Calu3 (cell line): ENCODE measurements around the gene BCL7A. TPM values are rescaled to one million over a fixed set of nuclear protein-coding genes. Genes with fewer than 3 reads are reported as not detected.

ENCODE experiments used
- BruUV-seq: library from RNA; stranded (reverse); fragments of 400-500 nt; replicated peaks from 2 replicates; lab custom pipeline; 2021; lab: Mats Ljungman, UMichigan
- CTCF ChIA-PET: fragments of 300-600 bp; sonication (Branson Sonifier 250); formaldehyde crosslinking; loops from one replicate; lab custom pipeline; 2022; ENCODE audit warnings: antibody characterized with exemption; lab: Charles Lee
- DNase-seq: peaks from one replicate; pipeline ENCODE4 v3.0.0; 2022
- H3K27ac Mint-ChIP-seq: one replicate; pipeline ENCODE4 v1.8.0; 2022; ENCODE audit warnings: mixed read lengths; ENCODE audit not compliant: unreplicated experiment
- H3K27me3 Mint-ChIP-seq: one replicate; pipeline ENCODE4 v1.8.0; 2022; ENCODE audit warnings: mixed read lengths; ENCODE audit not compliant: unreplicated experiment
- H3K36me3 Mint-ChIP-seq: one replicate; pipeline ENCODE4 v1.8.0; 2022; ENCODE audit warnings: mild to moderate bottlenecking, moderate library complexity, mixed read lengths; ENCODE audit not compliant: insufficient read depth, unreplicated experiment
- H3K4me1 Mint-ChIP-seq: one replicate; pipeline ENCODE4 v1.8.0; 2022; ENCODE audit warnings: mild to moderate bottlenecking, low read depth, mixed read lengths; ENCODE audit not compliant: unreplicated experiment
- H3K4me3 Mint-ChIP-seq: one replicate; pipeline ENCODE4 v1.8.0; 2022; ENCODE audit warnings: mild to moderate bottlenecking, low read depth, moderate library complexity, mixed read lengths; ENCODE audit not compliant: unreplicated experiment
- H3K9me3 Mint-ChIP-seq: one replicate; pipeline ENCODE4 v1.8.0; 2022; ENCODE audit warnings: low read depth, mixed read lengths; ENCODE audit not compliant: unreplicated experiment
- intact Hi-C: fragments of 100-400 bp; cut with micrococcal nuclease; formaldehyde crosslinking; loops from one replicate; pipeline ENCODE4 v1.10.0; 2022; ENCODE audit not compliant: unreplicated experiment
- total RNA-seq: library from RNA; stranded (reverse); gene quantifications from 2 replicates; pipeline ENCODE4 v1.2.3, GENCODE V29; 2022
- TF ChIP-seq, protein P1 (sequence below): fragments of 200-600 bp; IDR thresholded peaks from one replicate; pipeline ENCODE4 v1.8.0; 2022; ENCODE audit warnings: antibody characterized with exemption; ENCODE audit not compliant: unreplicated experiment

The BCL7A gene
- total RNA-seq, 1 experiment from 2014 or later: 21.0 TPM

DNA sequence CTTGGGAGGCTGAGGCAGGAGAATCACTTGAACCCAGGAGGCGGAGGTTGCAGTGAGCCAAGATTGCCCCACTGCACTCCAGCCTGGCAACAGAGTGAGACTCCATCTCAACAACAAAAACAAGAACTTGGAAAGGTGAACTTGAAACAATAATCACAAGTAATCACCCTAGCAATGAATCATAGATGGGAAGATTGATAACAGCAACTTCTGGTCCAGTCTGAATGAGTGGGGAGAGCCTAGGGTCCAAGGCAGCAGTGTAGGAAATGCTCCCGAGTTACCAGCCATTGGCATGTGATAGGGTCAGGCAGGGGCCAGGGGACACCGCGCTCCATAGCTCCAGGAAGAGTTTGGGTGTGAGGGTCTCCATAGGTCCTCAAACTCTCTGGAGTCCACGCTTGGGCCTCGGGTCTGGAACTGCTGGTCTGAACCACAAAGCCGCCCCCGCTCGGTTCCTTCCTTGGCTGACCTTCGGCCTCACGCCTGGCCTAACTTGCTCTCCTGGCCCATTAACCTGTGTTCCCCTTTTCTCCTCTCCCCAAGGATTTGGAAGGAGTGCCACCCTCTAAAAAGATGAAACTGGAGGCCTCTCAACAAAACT, 37.0 kb downstream of the BCL7A start:
- BruUV-seq: no TSS peak
- Mint-ChIP-seq H3K27me3 (no peaks in the 10 kb centered on the region), H3K4me3 (no peak overlapping the region), H3K36me3 (peaks cover 36% of the 10 kb centered on the region), H3K4me1 (peaks cover 21% of the 10 kb centered on the region), H3K9me3 (no peaks in the 10 kb centered on the region), H3K27ac (no peak overlapping the region)
- TF ChIP-seq, protein P1, sequence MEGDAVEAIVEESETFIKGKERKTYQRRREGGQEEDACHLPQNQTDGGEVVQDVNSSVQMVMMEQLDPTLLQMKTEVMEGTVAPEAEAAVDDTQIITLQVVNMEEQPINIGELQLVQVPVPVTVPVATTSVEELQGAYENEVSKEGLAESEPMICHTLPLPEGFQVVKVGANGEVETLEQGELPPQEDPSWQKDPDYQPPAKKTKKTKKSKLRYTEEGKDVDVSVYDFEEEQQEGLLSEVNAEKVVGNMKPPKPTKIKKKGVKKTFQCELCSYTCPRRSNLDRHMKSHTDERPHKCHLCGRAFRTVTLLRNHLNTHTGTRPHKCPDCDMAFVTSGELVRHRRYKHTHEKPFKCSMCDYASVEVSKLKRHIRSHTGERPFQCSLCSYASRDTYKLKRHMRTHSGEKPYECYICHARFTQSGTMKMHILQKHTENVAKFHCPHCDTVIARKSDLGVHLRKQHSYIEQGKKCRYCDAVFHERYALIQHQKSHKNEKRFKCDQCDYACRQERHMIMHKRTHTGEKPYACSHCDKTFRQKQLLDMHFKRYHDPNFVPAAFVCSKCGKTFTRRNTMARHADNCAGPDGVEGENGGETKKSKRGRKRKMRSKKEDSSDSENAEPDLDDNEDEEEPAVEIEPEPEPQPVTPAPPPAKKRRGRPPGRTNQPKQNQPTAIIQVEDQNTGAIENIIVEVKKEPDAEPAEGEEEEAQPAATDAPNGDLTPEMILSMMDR: no peak
- no peak for DNase-seq
- intact Hi-C loops: no loop called here
- CTCF ChIA-PET: interaction anchor here (1.2 to 1.3 kb wide), 2 partner anchors 63 to 132 kb away, joined by 3 to 4 read pairs; no protein-coding TSS in a partner anchor

DNA sequence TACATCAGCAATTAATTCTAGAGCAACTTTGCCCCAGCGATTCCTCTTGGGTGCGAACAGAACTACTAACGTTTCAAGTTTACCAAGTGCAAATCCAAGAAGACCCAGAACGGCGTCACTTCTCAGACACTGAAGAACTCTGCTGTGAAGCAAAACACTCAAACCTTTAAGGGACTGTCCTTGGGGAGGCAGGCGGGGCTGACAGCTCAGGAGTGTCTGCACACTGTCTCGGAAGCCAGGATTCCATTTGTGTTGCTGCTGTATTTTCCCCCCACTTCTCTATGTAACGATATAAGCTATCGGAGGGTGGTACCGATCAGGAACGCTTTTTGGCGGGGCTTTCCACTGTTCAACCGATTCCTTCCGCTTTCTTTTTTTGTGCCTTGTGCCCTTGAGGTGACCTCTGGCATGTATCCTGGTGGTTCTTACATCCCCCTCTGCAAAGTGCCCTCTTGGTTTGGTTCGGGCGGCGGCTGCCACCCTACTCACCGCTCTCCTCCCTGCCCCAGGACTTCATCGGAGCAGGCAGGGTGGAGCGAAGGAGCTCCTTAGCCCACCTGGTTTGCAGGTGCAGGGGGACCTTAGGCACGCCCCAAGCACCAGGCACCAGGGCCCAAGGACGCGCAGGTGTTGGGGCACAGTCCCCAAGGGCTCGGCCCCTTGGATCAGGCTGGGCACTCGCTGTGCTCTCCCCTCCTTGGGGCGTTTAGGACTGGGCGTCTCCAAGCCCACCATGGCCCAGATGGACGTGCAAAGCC, 37.7 kb downstream of the BCL7A start:
- H3K9me3 Mint-ChIP-seq: no peaks in the 10 kb centered on the region
- peaks cover 21% of the 10 kb centered on the region for H3K4me1 Mint-ChIP-seq
- no peak for DNase-seq
- TF ChIP-seq, protein P1: no peak
- peaks cover 37% of the 10 kb centered on the region for H3K36me3 Mint-ChIP-seq
- H3K4me3 Mint-ChIP-seq: no peak overlapping the region
- H3K27me3 Mint-ChIP-seq: no peaks in the 10 kb centered on the region
- no TSS peak for BruUV-seq
- H3K27ac Mint-ChIP-seq: no peak overlapping the region
- intact Hi-C loops: no loop called here
- CTCF ChIA-PET: interaction anchor here (1.2 to 1.3 kb wide), 2 partner anchors 62 to 131 kb away, joined by 3 to 4 read pairs; no protein-coding TSS in a partner anchor

DNA sequence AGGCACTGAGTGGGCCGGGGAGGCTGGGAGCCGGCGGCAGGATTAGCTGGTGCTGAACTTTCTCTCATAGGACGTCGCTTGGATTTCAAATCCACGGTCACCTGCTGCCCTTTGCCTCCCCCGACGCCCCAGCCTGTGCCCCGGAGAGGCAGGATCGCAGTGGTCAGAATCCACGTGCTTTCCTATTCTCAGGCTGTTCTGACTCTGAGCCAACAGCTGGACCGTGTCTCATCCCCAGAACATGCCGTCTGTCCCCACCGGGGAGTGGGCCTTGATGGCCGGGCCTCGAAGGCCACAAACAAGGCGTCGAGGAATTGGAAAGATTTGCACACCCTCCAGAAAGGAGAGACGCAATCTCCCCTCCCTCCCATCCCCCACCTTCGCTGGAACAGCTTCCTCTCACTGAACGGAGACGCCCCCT, 38.4 kb downstream of the BCL7A start:
- Mint-ChIP-seq H3K27ac (no peak overlapping the region), H3K27me3 (no peaks in the 10 kb centered on the region), H3K36me3 (peaks cover 37% of the 10 kb centered on the region), H3K4me1 (peaks cover 16% of the 10 kb centered on the region), H3K4me3 (no peak overlapping the region), H3K9me3 (no peaks in the 10 kb centered on the region)
- intact Hi-C loops: no loop called here
- DNase-seq: no peak
- CTCF ChIA-PET: interaction anchor here (1.2 to 1.3 kb wide), 2 partner anchors 62 to 131 kb away, joined by 3 to 4 read pairs; no protein-coding TSS in a partner anchor
- BruUV-seq: no TSS peak
- TF ChIP-seq, protein P1: no peak

DNA sequence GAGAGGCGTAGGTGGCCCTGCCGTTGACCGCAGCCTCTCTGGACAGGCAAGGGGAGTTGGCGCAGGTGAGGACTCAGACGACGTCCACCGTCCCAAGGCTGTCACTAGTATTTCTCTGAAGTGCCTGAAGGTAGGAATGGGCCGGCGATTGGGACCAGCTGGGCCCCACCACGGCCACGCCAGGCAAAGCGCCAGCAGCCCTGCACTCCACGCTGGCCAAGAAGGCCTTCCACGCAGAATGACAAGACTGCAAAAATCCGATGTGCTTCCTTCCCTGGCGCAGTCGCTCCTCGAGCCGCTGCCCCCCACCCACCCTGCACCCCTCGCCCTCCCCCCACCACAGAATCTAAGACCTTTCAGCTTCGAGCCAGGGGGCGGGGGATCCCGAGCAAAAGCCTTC, 39.6 kb downstream of the BCL7A start:
- CTCF ChIA-PET: no interaction called here
- H3K4me1 Mint-ChIP-seq: peaks cover 16% of the 10 kb centered on the region
- H3K4me3 Mint-ChIP-seq: no peak overlapping the region
- DNase-seq: no peak
- peaks cover 37% of the 10 kb centered on the region for H3K36me3 Mint-ChIP-seq
- BruUV-seq: no TSS peak
- no peaks in the 10 kb centered on the region for H3K9me3 Mint-ChIP-seq
- H3K27ac Mint-ChIP-seq: no peak overlapping the region
- H3K27me3 Mint-ChIP-seq: no peaks in the 10 kb centered on the region
- TF ChIP-seq, protein P1: no peak
- intact Hi-C loops: no loop called here
